GM11168 (cell line): ENCODE data around the gene NBEA.
"Not testable (repeated sequence)": the region's sequence is repeated elsewhere in the genome, so short reads cannot be mapped to it uniquely, and the experiment has no call there.

ENCODE experiments used
- in situ Hi-C: fragments of 300-500 bp; cut with MboI; formaldehyde crosslinking; loops from one replicate; pipeline ENCODE4 v1.12.0; 2022; ENCODE audit warnings: low sequenced_read_pairs; ENCODE audit not compliant: unreplicated experiment

NBEA gene, protein sequence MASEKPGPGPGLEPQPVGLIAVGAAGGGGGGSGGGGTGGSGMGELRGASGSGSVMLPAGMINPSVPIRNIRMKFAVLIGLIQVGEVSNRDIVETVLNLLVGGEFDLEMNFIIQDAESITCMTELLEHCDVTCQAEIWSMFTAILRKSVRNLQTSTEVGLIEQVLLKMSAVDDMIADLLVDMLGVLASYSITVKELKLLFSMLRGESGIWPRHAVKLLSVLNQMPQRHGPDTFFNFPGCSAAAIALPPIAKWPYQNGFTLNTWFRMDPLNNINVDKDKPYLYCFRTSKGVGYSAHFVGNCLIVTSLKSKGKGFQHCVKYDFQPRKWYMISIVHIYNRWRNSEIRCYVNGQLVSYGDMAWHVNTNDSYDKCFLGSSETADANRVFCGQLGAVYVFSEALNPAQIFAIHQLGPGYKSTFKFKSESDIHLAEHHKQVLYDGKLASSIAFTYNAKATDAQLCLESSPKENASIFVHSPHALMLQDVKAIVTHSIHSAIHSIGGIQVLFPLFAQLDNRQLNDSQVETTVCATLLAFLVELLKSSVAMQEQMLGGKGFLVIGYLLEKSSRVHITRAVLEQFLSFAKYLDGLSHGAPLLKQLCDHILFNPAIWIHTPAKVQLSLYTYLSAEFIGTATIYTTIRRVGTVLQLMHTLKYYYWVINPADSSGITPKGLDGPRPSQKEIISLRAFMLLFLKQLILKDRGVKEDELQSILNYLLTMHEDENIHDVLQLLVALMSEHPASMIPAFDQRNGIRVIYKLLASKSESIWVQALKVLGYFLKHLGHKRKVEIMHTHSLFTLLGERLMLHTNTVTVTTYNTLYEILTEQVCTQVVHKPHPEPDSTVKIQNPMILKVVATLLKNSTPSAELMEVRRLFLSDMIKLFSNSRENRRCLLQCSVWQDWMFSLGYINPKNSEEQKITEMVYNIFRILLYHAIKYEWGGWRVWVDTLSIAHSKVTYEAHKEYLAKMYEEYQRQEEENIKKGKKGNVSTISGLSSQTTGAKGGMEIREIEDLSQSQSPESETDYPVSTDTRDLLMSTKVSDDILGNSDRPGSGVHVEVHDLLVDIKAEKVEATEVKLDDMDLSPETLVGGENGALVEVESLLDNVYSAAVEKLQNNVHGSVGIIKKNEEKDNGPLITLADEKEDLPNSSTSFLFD (N-terminal part only)

DNA sequence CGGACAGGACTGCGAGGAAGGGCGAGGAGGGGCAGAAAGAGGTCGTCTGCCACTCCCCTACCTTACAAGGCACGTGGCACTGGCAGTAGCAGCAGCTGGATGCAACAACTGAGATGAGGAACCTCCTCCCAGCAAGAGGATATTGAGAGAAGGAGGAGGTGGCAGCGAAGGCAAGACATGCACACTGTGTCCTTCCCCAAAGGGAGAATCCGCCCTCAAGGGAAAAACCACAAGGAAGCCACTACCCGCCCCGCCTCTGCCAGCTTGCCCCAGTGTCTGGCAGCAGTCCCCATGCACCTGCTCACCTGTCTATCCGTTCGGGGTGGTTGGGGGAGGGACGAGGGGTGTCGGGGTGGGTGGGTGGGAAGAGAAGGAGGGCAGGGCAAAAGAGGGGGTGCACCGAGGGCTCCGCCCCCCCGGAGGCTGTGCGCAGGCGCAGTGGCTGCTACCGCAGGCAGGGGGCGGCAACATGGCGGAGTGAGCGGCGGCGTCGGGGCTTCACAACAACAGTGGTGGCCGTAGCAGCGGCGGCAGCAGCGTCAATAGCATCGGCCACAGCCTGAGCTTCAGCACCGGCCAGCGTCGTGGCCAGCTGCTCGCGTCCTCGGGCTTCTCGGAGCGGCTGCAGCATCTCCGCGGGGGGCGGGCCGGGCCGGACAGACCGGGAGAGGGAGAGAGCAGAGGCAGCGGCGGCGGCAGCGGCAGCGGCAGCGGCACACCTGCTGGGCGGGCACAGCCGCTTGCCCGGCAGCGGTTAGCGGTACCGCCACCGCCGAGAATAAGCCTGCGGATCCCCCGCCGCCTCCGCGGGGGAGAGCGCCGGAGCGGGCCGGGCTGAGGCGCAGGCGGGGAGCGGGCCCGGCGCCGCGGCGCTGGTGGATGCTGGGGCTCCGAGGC, at the start of gene NBEA:
TSS of gene NBEA (plus strand) at position 436 of the 897 bp plus-strand sequence. CDS start 551 bp downstream, outside the sequence.
- in situ Hi-C loops, result no loop called here

- in situ Hi-C loops, result no loop called here
These were observed 47.3 kb upstream of the NBEA start for GRCh38 chr13:34894756-34895155.

DNA sequence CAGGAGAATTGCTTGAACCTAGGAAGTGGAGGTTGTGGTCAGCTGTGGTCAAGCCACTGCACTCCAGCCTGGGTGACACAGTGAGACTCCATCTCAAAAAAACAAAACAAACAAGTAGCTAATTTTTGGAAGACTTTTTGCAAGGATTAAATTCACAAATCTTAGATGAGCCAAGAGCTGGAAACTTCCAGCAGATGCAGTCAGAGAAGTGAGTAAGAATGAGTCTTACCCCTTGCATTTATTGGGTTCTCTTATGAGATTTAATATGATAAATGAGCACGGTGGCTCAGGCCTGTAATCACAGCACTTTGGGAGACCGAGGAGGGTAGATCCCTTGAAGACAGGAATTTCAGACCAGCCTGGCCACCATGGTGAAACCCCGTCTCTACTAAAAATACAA, 44.9 kb upstream of the NBEA start:
- in situ Hi-C loops, result no loop called here

- in situ Hi-C loops, result no loop called here
These were observed 42.2 kb upstream of the NBEA start for GRCh38 chr13:34899888-34900287.

GRCh38 chr13:34900288-34900739, 41.8 kb upstream of the NBEA start:
- in situ Hi-C loops, result no loop called here

DNA sequence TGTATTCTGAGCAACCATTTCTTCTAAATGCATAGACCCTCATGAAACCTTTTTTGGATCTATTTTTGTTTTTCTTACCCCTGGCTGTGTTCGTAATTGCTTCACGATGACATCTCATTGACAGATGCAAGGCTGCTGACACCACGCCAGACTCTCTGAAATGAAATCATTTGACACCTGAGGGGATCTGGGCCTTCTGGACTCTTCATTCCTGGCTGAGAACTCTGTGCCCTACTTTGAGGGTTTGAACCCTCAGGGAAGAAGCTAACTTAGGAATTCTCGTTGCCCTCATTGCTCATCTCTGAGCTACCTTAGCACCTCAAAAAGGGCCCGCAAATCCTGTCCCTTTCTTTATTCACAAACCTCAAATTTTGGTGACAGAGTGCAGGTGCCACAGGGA, 40.5 kb upstream of the NBEA start:
- in situ Hi-C loops, result no loop called here

GRCh38 chr13:34911159-34911558, 30.9 kb upstream of the NBEA start:
- in situ Hi-C loops, result no loop called here

DNA sequence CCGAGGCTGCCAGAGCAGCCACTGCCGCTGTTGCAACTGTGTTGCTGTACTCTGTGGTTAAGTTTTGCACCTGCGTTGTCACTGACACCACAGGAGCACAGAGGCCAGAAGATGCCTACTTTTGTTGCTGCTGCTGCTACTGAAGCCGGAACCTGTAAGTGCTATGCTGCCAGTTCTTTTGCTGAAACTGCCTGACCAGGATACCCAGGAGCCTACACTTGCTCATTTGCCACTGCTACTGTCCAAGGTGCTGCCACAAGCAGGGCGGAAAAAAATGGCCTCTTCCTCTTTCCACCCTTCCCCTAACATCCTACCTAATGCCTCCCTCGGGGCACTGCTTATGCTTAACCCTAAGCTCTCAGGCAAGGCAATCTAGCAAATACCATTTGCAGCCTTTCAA, 29.0 kb upstream of the NBEA start:
- in situ Hi-C loops, result no loop called here

- in situ Hi-C loops, result no loop called here
These were observed 27.7 kb upstream of the NBEA start for GRCh38 chr13:34914416-34914815.

- in situ Hi-C loops, result no loop called here
These were observed 15.6 kb upstream of the NBEA start for GRCh38 chr13:34926508-34926907.

GRCh38 chr13:34928676-34929075, 13.4 kb upstream of the NBEA start:
- in situ Hi-C loops, result not testable (repeated sequence)

GRCh38 chr13:34931572-34931971, 10.5 kb upstream of the NBEA start:
- in situ Hi-C loops, result no loop called here

GRCh38 chr13:34933349-34933748, 8.7 kb upstream of the NBEA start:
- in situ Hi-C loops, result no loop called here

DNA sequence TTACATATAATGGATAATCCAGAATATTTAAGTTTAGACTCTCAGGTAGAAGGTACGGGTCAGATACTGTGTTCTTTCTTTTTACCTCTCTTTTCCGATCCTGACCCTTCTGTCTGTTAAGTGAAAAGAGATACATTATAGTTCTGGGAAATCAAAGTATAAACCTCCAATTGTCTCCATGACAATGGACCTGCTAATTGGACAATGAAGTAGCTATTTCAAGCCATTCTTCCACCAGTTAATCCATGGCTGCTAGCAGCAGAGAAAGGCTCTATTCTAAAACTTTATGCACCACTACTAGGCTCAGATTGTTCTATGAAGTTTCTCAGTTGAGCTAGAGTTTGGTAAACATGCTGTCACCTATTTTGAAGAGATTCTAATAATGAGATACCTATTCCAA, 8.3 kb upstream of the NBEA start:
- in situ Hi-C loops, result no loop called here

GRCh38 chr13:34935841-34936240, 6.2 kb upstream of the NBEA start:
- in situ Hi-C loops, result no loop called here

GRCh38 chr13:34939771-34940170, 2.3 kb upstream of the NBEA start:
- in situ Hi-C loops, result no loop called here

GRCh38 chr13:34941436-34941834, 635 bp upstream of the NBEA start:
- in situ Hi-C loops, result no loop called here

GRCh38 chr13:34942732-34943435, 814 bp downstream of the NBEA start:
- in situ Hi-C loops, result no loop called here
